Left ventricle myocardium inferior (tissue), 1 donor: Measurements from ENCODE around the gene SPINK4. TPM values are rescaled to one million over a fixed set of nuclear protein-coding genes. Genes with fewer than 3 reads are reported as not detected.

ENCODE experiments used
- DNase-seq: peaks from one replicate; pipeline ENCODE4 v3.0.0-alpha.2; 2020
- H3K27ac ChIP-seq: fragments of 200-600 bp; replicated peaks from 2 replicates; pipeline ENCODE4 v1.8.0; 2021
- H3K27me3 ChIP-seq: fragments of 200-600 bp; 2 replicates; pipeline ENCODE4 v1.8.0; 2021; ENCODE audit warnings: low read depth
- H3K36me3 ChIP-seq: fragments of 200-600 bp; 2 replicates; pipeline ENCODE4 v1.8.0; 2021
- H3K4me1 ChIP-seq: fragments of 200-600 bp; 2 replicates; pipeline ENCODE4 v1.8.0; 2021
- H3K4me3 ChIP-seq: fragments of 200-600 bp; 2 replicates; pipeline ENCODE4 v1.8.0; 2021; ENCODE audit warnings: mild to moderate bottlenecking, moderate library complexity
- H3K9me3 ChIP-seq: fragments of 200-600 bp; replicated peaks from 2 replicates; pipeline ENCODE4 v1.8.0; 2021
- CTCF ChIP-seq: fragments of 200-600 bp; IDR thresholded peaks from 2 replicates; pipeline ENCODE4 v1.8.0; 2021; ENCODE audit warnings: antibody characterized with exemption, mild to moderate bottlenecking, borderline replicate concordance
- intact Hi-C: fragments of 100-400 bp; cut with micrococcal nuclease; formaldehyde crosslinking; loops from one replicate; pipeline ENCODE4 v1.11.0; 2022
- total RNA-seq: library from RNA; stranded (reverse); fragmentation: NEBNext Ultra II Directional; extraction: Animal tissue kit (Norgen Biotek cat#: 25700); gene quantifications from one replicate; pipeline ENCODE4 v1.2.1, GENCODE V29; 2021
- donor health status: DM: no; HTN: yes; CAD: no; lungs with severe emphysema.

Gene SPINK4
- total RNA-seq, 1 donor from 2014 or later, result not detected

- H3K4me3 ChIP-seq, result no peak overlapping the region
- intact Hi-C loops, result no loop called here
These were observed 54.9 kb downstream of the SPINK4 start for GRCh38 chr9:33294670-33295432.

GRCh38 chr9:33295571-33295970 is 55.6 kb downstream of the SPINK4 start:
- Histone ChIP-seq H3K27ac (no peak overlapping the region), H3K4me3 (no peak overlapping the region), H3K4me1 (peaks cover 99% of the 10 kb centered on the region), H3K9me3 (no peaks in the 10 kb centered on the region), H3K27me3 (no peaks in the 10 kb centered on the region), H3K36me3 (peaks cover 70% of the 10 kb centered on the region)
- no peak for TF ChIP-seq CTCF
- intact Hi-C loops, result no loop called here
- DNase-seq, result no peak

More at GRCh38 chr9:33294670-33295432, 54.9 kb downstream of the SPINK4 start:
- peaks cover 94% of the 10 kb centered on the region for H3K4me1 ChIP-seq
- H3K9me3 ChIP-seq, result no peaks in the 10 kb centered on the region
- H3K27me3 ChIP-seq, result no peaks in the 10 kb centered on the region
- TF ChIP-seq CTCF, result no peak
- no peak for DNase-seq
- peaks cover 64% of the 10 kb centered on the region for H3K36me3 ChIP-seq
- no peak overlapping the region for H3K27ac ChIP-seq

GRCh38 chr9:33297432-33297831 is 57.5 kb downstream of the SPINK4 start:
- Histone ChIP-seq H3K36me3 (peaks cover 85% of the 10 kb centered on the region), H3K4me3 (peak overlapping the region; percentile 5), H3K4me1 (peaks cover 95% of the 10 kb centered on the region), H3K9me3 (no peaks in the 10 kb centered on the region), H3K27ac (peak overlapping the region; percentile 45), H3K27me3 (no peaks in the 10 kb centered on the region)
- intact Hi-C loops, result no loop called here
- no peak for TF ChIP-seq CTCF
- DNase-seq, result peak; percentile 29

Other genes with a start within 250 kb of the SPINK4 start
- 13.6 TPM for gene APTX, start 238.5 kb upstream of the SPINK4 start, total RNA-seq
- 88.0 TPM for gene DNAJA1, start 214.9 kb upstream of the SPINK4 start, total RNA-seq
- 14.9 TPM for gene SMU1, start 163.5 kb upstream of the SPINK4 start, total RNA-seq
- gene B4GALT1, start 72.8 kb upstream of the SPINK4 start, total RNA-seq, result 37.1 TPM
- 138 TPM for gene BAG1, start 24.5 kb downstream of the SPINK4 start, total RNA-seq
- 56.9 TPM for gene CHMP5, start 24.9 kb downstream of the SPINK4 start, total RNA-seq
- 31.4 TPM for gene NFX1, start 50.3 kb downstream of the SPINK4 start, total RNA-seq
- gene AQP7, start 162.4 kb downstream of the SPINK4 start, total RNA-seq, result 150 TPM
- gene AQP3, start 207.4 kb downstream of the SPINK4 start, total RNA-seq, result 13.6 TPM
- gene NOL6, start 233.8 kb downstream of the SPINK4 start, total RNA-seq, result 13.4 TPM